Naive thymus-derived CD8-positive, alpha-beta T cell (primary cell): ENCODE measurements around the gene CPLANE1. TPM values are rescaled to one million over a fixed set of nuclear protein-coding genes. Genes with fewer than 3 reads are reported as not detected.
"Not testable (repeated sequence)": the region's sequence is repeated elsewhere in the genome, so short reads cannot be mapped to it uniquely, and the experiment has no call there.

Experiments
- ATAC-seq, 2 donors: fragments of 150-1000 bp; cut with Tn5 transposase in 1 of 2; sonication (Bioruptor Pico), chemical (Tn5 transposase) in 1 of 2; 1 replicate in 1 of 2; 2 replicates in 1 of 2; pipeline ENCODE4 v1.10.0; 2021; ENCODE audit warnings: mild to moderate bottlenecking in 2 of 2, moderate library complexity in 2 of 2
- POLR2A ChIA-PET: fragments of 350-600 bp; sonication (Branson Sonifier 250); formaldehyde crosslinking; loops from one replicate; lab custom pipeline; 2021; ENCODE audit warnings: antibody characterized with exemption; lab: Charles Lee
- DNase-seq, 10 donors: peaks; one replicate each; pipeline versions ENCODE4 v3.0.0 to v3.0.0-alpha.2; 2020 to 2022
- H3K27ac Mint-ChIP-seq, 10 donors: one replicate each; pipeline ENCODE4 v1.8.0; 2020 to 2022; ENCODE audit warnings: mild to moderate bottlenecking in 10 of 10, mixed read lengths in 10 of 10, moderate library complexity in 4 of 10, inconsistent platforms in 1 of 10
- H3K27me3 Mint-ChIP-seq, 5 donors: one replicate each; pipeline ENCODE4 v1.8.0; 2021 to 2022; ENCODE audit warnings: mixed read lengths in 5 of 5
- H3K36me3 Mint-ChIP-seq, 3 donors: one replicate each; pipeline ENCODE4 v1.8.0; 2020 to 2022; ENCODE audit warnings: mixed read lengths in 3 of 3, mild to moderate bottlenecking in 2 of 3, inconsistent platforms in 1 of 3
- H3K4me1 Mint-ChIP-seq, 4 donors: one replicate each; pipeline ENCODE4 v1.8.0; 2021 to 2022; ENCODE audit warnings: mixed read lengths in 4 of 4
- H3K4me3 Mint-ChIP-seq, 10 donors: one replicate each; pipeline ENCODE4 v1.8.0; 2020 to 2022; ENCODE audit warnings: mild to moderate bottlenecking in 10 of 10, mixed read lengths in 10 of 10, moderate library complexity in 6 of 10, inconsistent platforms in 1 of 10
- H3K9me3 Mint-ChIP-seq, 9 donors: one replicate each; pipeline ENCODE4 v1.8.0; 2020 to 2022; ENCODE audit warnings: mixed read lengths in 9 of 9, mild to moderate bottlenecking in 3 of 9, inconsistent platforms in 1 of 9, moderate library complexity in 1 of 9
- polyA plus RNA-seq, 3 donors: library from polyadenylated mRNA; unstranded; fragments of 300-500 nt; fragmentation: Illumina TruSeq; gene quantifications; one replicate each; pipeline ENCODE4 v1.2.3, GENCODE V29; 2021
- total RNA-seq, 8 experiments: library from RNA in 2 of 8; stranded (reverse) in 2 of 8; gene quantifications; one replicate each; pipeline ENCODE4 v1.2.3 and lab custom pipeline; 2021 to 2026

Gene CPLANE1
- total and polyA plus RNA-seq, 5 experiments from 2014 or later: 1.5 to 10.0 (median 2.6) TPM

DNA sequence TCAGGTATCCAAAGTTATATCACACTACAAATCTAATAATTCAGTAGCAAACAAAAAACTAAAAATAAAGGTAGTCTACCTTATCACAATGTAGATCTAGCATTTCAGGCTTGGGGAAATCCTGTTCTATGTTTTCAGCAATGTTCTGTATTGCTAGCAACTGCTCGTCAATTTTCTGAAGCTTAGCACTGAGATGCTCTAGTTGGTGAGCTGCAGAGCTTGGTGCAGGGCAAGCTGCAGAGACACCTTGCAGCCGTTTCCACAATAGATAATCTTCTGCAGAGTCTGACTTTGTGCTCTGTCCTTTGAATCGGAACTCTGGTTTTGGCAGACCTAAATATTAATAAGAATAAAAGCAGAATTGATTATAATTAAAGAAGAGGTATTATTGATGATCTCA is 95.5 kb downstream of the CPLANE1 start:
- Mint-ChIP-seq H3K36me3 (peaks cover 10 to 72% (median 35%) of the 10 kb centered on the region in 3 donors), H3K9me3 (no peaks in the 10 kb centered on the region), H3K27ac (peak overlapping the region in 1 of 10 donors; percentile 48), H3K4me3 (no peak overlapping the region), H3K27me3 (no peaks in the 10 kb centered on the region), H3K4me1 (no peaks in the 10 kb centered on the region)
- POLR2A ChIA-PET: no interaction called here
- no peak for DNase-seq
- ATAC-seq: no peak

DNA sequence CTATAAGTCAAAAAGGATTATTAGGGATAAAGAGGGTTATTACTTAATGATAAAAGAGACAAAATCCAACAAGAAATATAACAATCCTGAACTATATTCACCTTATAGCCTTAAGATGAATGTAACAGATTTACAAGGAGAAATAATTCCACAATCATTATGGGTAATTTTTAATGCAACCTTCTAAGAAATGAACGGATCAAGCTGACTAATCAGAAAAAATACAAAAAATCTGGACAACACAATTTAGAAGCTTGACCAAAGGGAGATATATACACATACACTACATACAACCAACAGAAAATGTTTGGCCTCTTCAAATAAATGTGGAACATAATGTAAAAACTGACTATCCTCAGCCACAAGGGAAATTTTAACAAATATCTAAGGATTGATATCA is 102.3 kb downstream of the CPLANE1 start:
- DNase-seq (no peak), ATAC-seq (no peak)
- no peaks in the 10 kb centered on the region for H3K27me3 Mint-ChIP-seq
- no peak overlapping the region for H3K4me3 Mint-ChIP-seq
- H3K36me3 Mint-ChIP-seq: peaks cover 14 to 67% (median 31%) of the 10 kb centered on the region in 3 donors
- H3K4me1 Mint-ChIP-seq: no peaks in the 10 kb centered on the region
- POLR2A ChIA-PET: no interaction called here
- no peak overlapping the region for H3K27ac Mint-ChIP-seq
- H3K9me3 Mint-ChIP-seq: peaks cover 0 to 12% (median 6%) of the 10 kb centered on the region in 9 donors

DNA sequence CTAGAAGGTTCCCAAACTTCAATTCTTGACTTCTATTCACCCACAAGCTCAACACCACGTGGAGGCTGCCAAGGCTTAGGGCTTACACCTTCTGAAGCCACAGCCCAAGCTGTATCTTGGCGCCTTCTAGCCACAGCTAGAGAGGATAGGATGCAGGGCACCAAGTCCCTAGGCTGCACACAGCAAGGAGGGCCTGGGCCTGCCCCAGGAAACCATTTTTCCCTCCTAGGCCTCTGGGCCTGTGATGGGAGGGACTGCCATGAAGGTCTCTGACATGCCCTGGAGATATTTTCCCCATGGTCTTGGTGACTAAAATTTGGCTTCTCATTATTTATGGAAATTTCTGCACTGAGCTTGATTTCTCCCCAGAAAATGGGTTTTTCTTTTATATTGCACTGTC is 112.5 kb downstream of the CPLANE1 start:
- ATAC-seq: no peak
- Mint-ChIP-seq H3K36me3 (peaks cover 33 to 52% (median 41%) of the 10 kb centered on the region in 3 donors), H3K4me3 (no peak overlapping the region), H3K27ac (no peak overlapping the region), H3K27me3 (no peaks in the 10 kb centered on the region), H3K9me3 (peaks cover 7 to 20% (median 11%) of the 10 kb centered on the region in 9 donors), H3K4me1 (no peaks in the 10 kb centered on the region)
- POLR2A ChIA-PET: no interaction called here
- DNase-seq: no peak

DNA sequence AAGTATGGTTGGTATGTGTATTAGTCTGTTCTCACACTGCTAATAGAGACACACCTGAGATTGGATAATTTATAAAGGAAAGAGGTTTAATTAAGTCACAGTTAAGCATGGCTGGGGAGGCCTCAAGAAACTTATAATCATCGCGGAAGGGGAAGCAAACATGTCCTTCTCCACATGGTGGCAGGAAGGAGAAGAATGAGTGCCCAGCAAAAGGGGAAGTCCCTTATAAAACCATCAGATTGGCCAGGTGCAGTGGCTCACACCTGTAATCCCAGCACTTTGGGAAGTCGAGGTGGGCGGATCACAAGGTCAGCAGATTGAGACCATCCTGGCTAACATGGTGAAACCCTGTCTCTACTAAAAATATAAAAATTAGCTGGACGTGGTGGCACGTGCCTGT is 113.9 kb downstream of the CPLANE1 start:
- POLR2A ChIA-PET: interaction anchor here (0.7 kb wide), 1 partner anchor 26 kb away, joined by 4 read pairs; no protein-coding TSS in a partner anchor
- not testable (repeated sequence) for DNase-seq, H3K4me1 Mint-ChIP-seq, ATAC-seq, H3K27me3 Mint-ChIP-seq, H3K27ac Mint-ChIP-seq, H3K4me3 Mint-ChIP-seq
- H3K9me3 Mint-ChIP-seq: peaks cover 7 to 20% (median 11%) of the 10 kb centered on the region in 9 donors
- H3K36me3 Mint-ChIP-seq: peaks cover 30 to 47% (median 41%) of the 10 kb centered on the region in 3 donors

DNA sequence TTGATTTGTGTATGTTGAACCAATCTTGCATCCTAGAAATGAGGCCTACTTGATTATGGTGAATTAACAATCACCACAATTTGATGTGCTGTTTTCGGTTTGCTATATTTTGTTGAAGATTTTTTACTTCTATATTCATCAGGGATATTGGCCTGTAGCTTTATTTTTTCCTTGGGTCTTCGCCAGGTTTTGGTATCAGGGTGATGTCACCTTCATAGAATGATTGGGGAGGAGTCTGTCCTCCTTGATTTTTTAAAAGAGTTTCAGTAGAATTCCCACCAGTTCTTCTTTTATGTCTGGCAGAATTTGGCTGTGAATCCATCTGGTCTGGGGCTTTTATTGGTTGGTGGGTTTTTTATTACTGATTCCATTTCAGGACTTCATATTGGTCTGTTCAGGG is 115.2 kb downstream of the CPLANE1 start:
- ATAC-seq: no peak
- Mint-ChIP-seq H3K27ac (no peak overlapping the region), H3K4me1 (no peaks in the 10 kb centered on the region), H3K4me3 (no peak overlapping the region), H3K36me3 (peaks cover 36 to 59% (median 41%) of the 10 kb centered on the region in 3 donors), H3K9me3 (peaks cover 7 to 25% (median 11%) of the 10 kb centered on the region in 9 donors), H3K27me3 (no peaks in the 10 kb centered on the region)
- POLR2A ChIA-PET: no interaction called here
- DNase-seq: no peak

DNA sequence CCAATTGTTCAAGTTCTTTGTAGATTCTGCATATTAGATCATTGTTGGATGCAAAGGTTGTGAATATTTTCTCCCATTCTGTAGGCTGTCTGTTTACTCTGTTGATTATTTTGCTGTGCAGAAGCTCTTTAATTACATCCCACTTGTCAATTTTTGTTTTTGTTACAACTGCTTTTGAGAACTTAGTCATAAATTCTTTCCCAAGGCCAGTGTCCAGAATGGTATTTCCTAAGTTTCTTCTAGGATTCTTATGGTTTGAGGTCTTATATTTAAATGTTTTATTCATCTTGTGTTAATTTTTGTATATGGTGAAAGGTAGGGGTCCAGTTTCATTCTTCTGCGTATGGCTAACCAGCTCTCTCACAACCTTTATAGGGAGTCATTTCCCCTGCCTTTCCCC is 116.5 kb downstream of the CPLANE1 start:
- peaks cover 31 to 51% (median 36%) of the 10 kb centered on the region in 3 donors for H3K36me3 Mint-ChIP-seq

DNA sequence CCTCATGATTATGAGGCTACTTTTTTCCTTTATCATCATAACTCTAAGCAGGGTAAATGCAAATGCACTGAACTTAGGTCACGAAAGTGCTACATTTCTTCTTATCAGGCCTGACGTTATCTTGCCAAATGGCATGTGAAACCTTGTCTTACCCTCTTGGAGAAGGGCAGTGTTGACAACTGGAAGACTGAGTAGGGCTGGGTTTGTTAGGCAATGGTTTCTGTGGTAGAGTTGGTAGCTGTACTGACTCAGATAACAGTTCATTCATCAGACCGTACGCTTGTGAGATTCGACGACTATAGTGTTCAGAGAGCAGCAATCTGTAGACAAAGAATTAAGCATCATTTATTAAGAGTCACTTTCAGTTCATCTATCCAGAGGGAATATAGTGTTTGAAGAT is 127.7 kb downstream of the CPLANE1 start:
- DNase-seq: no peak
- POLR2A ChIA-PET: no interaction called here
- Mint-ChIP-seq H3K27ac (no peak overlapping the region), H3K9me3 (no peaks in the 10 kb centered on the region), H3K4me3 (no peak overlapping the region), H3K36me3 (peaks cover 0 to 41% (median 22%) of the 10 kb centered on the region in 3 donors), H3K27me3 (no peaks in the 10 kb centered on the region), H3K4me1 (no peaks in the 10 kb centered on the region)
- no peak for ATAC-seq

More for the DNA sequence above, 116.5 kb downstream of the CPLANE1 start:
- ATAC-seq (no peak), DNase-seq (no peak)
- peaks cover 5 to 21% (median 9%) of the 10 kb centered on the region in 9 donors for H3K9me3 Mint-ChIP-seq
- H3K27me3 Mint-ChIP-seq: no peaks in the 10 kb centered on the region
- H3K4me1 Mint-ChIP-seq: no peaks in the 10 kb centered on the region
- no peak overlapping the region for H3K27ac Mint-ChIP-seq
- POLR2A ChIA-PET: no interaction called here
- H3K4me3 Mint-ChIP-seq: no peak overlapping the region

DNA sequence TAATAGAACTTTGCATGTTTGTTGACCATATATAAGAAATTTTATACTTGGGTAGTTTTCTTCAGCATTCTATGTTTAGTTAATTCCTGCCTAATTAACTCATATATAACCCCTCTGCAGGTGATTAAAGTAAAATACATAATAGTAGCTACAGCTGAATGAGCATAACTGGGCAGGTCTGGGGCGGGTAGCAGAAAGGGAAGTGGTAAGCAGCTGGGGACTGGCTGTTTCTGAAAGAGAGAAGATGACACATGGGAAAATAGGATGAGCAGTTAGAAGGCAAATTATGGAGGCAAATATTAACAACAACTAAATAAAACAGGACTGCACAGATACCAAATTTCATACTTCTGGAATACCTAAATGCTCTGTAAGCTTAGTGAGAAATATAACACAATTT is 128.1 kb downstream of the CPLANE1 start:
- POLR2A ChIA-PET: no interaction called here
- Mint-ChIP-seq H3K36me3 (peaks cover 0 to 43% (median 23%) of the 10 kb centered on the region in 3 donors), H3K27ac (no peak overlapping the region), H3K9me3 (no peaks in the 10 kb centered on the region), H3K27me3 (no peaks in the 10 kb centered on the region), H3K4me3 (no peak overlapping the region), H3K4me1 (no peaks in the 10 kb centered on the region)
- no peak for ATAC-seq
- DNase-seq: no peak

DNA sequence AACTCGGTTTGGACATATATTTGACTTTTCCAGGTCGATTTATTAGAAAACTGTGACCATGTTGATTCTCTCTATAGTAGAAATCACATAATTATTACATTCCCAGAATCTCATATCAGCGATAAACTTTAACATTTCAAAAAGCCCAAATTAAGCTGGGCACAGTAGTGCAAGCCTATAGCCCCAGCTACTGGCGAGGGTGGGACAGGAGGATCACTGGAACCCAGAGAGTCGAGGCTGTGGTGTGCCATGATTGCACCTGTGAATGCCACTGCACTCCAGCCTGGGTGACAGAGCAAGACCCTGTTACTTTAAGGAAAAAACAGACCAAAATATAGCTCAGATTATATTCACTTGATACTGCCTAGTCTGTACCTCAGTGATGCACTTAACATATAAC is 128.9 kb downstream of the CPLANE1 start:
- Mint-ChIP-seq H3K4me3 (no peak overlapping the region), H3K27ac (no peak overlapping the region), H3K9me3 (no peaks in the 10 kb centered on the region), H3K27me3 (no peaks in the 10 kb centered on the region), H3K36me3 (peaks cover 0 to 40% (median 22%) of the 10 kb centered on the region in 3 donors), H3K4me1 (no peaks in the 10 kb centered on the region)
- POLR2A ChIA-PET: no interaction called here
- DNase-seq: no peak
- no peak for ATAC-seq

DNA sequence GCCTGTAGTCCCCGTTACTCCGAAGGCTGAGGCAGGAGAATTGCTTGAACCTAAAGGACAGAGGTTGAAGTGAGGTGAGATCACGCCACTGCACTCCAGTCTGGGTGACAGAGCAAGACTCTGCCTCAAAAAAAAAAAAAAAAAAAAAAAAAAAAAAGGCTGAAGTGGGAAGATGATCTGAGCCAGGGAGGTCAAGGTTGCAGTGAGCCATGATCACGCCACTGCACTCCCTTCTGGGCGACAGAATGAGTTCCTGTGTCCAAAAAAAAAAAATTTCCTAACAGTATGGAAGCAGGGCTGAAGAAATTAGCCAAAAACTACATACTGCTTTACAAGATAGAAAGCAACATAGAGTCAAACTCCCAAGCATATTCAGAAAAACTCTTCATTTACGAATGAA is 132.8 kb downstream of the CPLANE1 start:
- ATAC-seq: no peak
- POLR2A ChIA-PET: no interaction called here
- H3K36me3 Mint-ChIP-seq: peaks cover 8 to 41% (median 31%) of the 10 kb centered on the region in 3 donors

DNA sequence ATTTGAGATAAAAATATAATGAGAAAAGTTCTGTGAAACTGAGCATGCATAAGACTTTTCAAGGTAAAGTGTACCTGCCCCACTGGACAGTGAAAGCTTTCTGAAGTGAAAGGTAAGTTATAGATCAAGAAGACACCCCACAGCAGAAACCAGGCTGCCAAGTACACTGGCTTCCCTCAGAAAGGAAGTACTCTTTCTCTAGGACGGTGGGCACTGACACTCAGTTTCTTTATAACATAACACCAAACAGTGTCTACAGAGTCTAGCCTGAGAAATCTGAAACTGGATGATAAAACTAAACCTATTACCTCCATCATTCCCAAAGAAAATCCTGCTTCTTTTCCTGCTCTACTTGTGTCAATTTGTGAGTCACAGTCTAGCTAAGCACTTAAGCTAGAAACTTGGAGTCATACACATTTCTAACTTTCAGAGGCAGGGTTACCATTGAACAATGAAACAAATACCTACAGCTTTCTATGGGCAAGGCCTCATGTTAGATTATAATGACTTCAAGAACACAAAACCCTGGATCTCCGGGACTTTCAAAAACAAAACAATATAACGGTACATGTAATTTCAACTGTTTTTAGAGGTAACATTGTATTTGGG is 136.7 kb downstream of the CPLANE1 start:
- Mint-ChIP-seq H3K9me3 (peaks cover 0 to 6% (median 0%) of the 10 kb centered on the region in 9 donors), H3K36me3 (peaks cover 14 to 35% (median 29%) of the 10 kb centered on the region in 3 donors), H3K27me3 (no peaks in the 10 kb centered on the region), H3K4me3 (peak overlapping the region; percentile 59 to 83 (median 74)), H3K27ac (peak overlapping the region in 4 of 10 donors; percentile 3 to 55 (median 34)), H3K4me1 (peaks cover 21 to 46% (median 34%) of the 10 kb centered on the region in 4 donors)
- ATAC-seq (peak; percentile 27 to 42), DNase-seq (peak in 1 of 10 donors; percentile 5)
- POLR2A ChIA-PET: no interaction called here

More for the DNA sequence above, 132.8 kb downstream of the CPLANE1 start:
- Mint-ChIP-seq H3K27ac (peak overlapping the region in 1 of 10 donors; percentile 31), H3K27me3 (no peaks in the 10 kb centered on the region), H3K4me3 (no peak overlapping the region), H3K4me1 (peaks cover 15 to 22% (median 22%) of the 10 kb centered on the region in 4 donors), H3K9me3 (peaks cover 0 to 6% (median 0%) of the 10 kb centered on the region in 9 donors)
- no peak for DNase-seq

DNA sequence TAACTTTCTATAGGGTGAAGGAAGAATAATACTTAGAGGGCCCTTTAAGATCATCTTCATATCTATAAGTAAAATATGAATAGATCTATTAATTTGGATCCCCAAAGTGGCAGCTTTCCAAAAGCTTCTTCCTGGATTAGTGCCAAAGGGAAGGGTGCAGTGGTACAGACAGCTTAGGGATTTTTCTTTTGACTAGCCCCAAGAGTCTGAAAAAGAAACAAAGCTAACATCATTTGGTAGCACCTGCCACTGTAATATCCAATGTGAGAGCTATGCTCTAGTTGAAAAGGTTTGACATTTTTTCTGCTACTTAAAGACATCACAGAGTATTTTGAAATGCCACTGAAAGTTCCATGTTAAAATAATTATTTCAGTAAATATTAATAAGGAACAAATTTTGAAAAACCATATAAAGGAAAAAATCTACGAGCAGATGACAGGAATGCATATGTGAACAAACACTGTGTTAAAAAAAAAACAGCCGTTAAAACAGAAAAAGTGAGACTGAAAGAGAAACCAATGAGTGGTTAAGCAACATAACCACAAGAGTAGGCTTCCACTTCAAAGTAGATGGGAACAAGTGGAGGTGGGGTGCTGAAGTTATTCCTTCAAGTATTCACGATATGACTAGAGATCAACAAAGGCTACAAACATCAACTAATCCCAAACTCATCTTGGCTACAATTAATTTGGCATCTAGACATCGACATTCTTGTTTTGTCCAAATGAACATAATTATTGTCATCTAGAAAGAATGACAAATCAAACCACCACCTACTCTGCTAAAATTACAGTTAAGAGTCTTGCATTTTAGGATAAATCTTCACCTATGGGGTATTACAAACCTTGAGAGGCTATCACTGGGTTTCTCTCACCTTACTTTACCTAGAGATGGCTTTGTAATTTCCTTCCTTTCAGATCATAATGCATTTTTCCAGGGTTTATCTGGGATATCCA is 137.5 kb downstream of the CPLANE1 start:
- ATAC-seq (peak; percentile 89 to 90), DNase-seq (peak in 5 of 10 donors; percentile 7 to 73 (median 49))
- Mint-ChIP-seq H3K36me3 (peaks cover 14 to 39% (median 37%) of the 10 kb centered on the region in 3 donors), H3K27me3 (no peaks in the 10 kb centered on the region), H3K9me3 (peaks cover 0 to 6% (median 0%) of the 10 kb centered on the region in 9 donors), H3K4me3 (peak overlapping the region; percentile 59 to 83 (median 74)), H3K27ac (peak overlapping the region; percentile 3 to 91 (median 50)), H3K4me1 (peaks cover 21 to 46% (median 34%) of the 10 kb centered on the region in 4 donors)
- POLR2A ChIA-PET: no interaction called here
